HFFc6 (cell line): Measurements from ENCODE around the gene SMYD2. TPM values are rescaled to one million over a fixed set of nuclear protein-coding genes. Genes with fewer than 3 reads are reported as not detected.

Experiments
- DNase-seq: peaks from one replicate; pipeline ENCODE4 v3.0.0-alpha.2; 2018
- H3K27ac Mint-ChIP-seq: 2 replicates; pipeline ENCODE4 v1.8.0; 2020; ENCODE audit warnings: mild to moderate bottlenecking, mixed read lengths
- H3K27me3 Mint-ChIP-seq: 2 replicates; pipeline ENCODE4 v1.8.0; 2021; ENCODE audit warnings: mild to moderate bottlenecking, moderate library complexity, mixed read lengths; ENCODE audit not compliant: insufficient read depth
- H3K36me3 Mint-ChIP-seq: 2 replicates; pipeline ENCODE4 v1.8.0; 2021; ENCODE audit warnings: low read depth, mixed read lengths
- H3K4me1 Mint-ChIP-seq: 2 replicates; pipeline ENCODE4 v1.8.0; 2020; ENCODE audit warnings: low read depth, mixed read lengths
- H3K4me3 Mint-ChIP-seq: 2 replicates; pipeline ENCODE4 v1.8.0; 2020; ENCODE audit warnings: mild to moderate bottlenecking, moderate library complexity, mixed read lengths
- H3K9me3 Mint-ChIP-seq: 2 replicates; pipeline ENCODE4 v1.8.0; 2020; ENCODE audit warnings: mild to moderate bottlenecking, mixed read lengths
- CTCF ChIP-seq: fragments of 200-600 bp; sonication (generic); IDR thresholded peaks from 2 replicates; pipeline ENCODE4 v1.5.0; 2021; ENCODE audit warnings: antibody characterized with exemption, mild to moderate bottlenecking
- long read RNA-seq: library from polyadenylated mRNA; unstranded; transcript quantifications from one replicate; pipeline ENCODE4 v2.0.0, GENCODE V29; 2019
- total RNA-seq, 6 experiments: library from RNA; stranded (reverse); fragmentation: NEBNext Ultra II Directional; extraction: Animal tissue kit (Norgen Biotek cat#: 25700); gene quantifications; 2 replicates in 1 of 6; 3 replicates in 5 of 6; pipeline ENCODE4 v1.2.3, GENCODE V29; 2021

The SMYD2 gene
- total RNA-seq, result 10 to 100 TPM; 27.3 to 32.3 (median 29.5) TPM
- long read RNA-seq, transcript SMYD2-201 (12 exons, 1,671 nt), result major isoform, 48 of 62 reads
- long read RNA-seq, partial matches to known transcripts, result 11 of 62 reads
- long read RNA-seq, other reads (novel, unspliced or antisense), result 2 of 62 reads

DNA sequence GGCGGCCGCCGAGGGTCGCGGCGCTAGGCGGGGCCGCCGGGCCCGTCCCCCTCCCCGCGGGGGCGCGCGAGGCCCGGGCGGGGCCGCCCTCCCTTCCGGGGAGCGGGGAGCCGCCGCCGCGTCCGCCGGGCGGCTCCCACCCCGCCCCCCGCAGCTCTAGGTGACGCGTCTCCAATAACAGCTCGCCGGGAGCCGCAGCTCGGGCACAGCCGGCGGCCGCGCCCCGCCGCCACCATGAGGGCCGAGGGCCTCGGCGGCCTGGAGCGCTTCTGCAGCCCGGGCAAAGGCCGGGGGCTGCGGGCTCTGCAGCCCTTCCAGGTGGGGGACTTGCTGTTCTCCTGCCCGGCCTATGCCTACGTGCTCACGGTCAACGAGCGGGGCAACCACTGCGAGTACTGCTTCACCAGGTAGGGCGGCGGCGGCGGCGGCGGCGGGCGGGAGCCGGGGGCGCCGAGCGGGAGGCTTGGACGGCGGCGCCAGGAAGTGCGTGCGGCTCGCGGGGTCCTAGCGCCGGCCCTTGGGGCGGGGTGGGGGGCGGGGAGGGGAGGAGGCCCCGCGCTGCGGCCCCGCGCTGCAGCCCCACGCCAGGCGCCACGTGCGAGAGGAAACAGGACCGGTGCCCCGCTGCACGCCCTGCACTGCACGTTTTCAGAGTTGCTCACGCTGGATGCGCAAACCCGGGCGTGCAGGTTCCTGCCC lies at the start of gene SMYD2:
Gene SMYD2, plus strand, starts transcription at position 139 of the 699 bp plus-strand sequence. Its CDS starts 96 bp downstream, at position 235.
- peak; percentile 34 for DNase-seq
- no peak for TF ChIP-seq CTCF
- no peaks in the 10 kb centered on the region for H3K9me3 Mint-ChIP-seq
- peak within 1 kb of the TSS; percentile 93 for H3K4me3 Mint-ChIP-seq
- H3K27me3 Mint-ChIP-seq, result no peaks in the 10 kb centered on the region; the same call in 1 of the 2 replicates
- H3K4me1 Mint-ChIP-seq, result peaks cover 34% of the 10 kb centered on the region
- H3K27ac Mint-ChIP-seq, result peak within 1 kb of the TSS; percentile 88
- peaks cover 5% of the 10 kb centered on the region; the same call in 1 of the 2 replicates for H3K36me3 Mint-ChIP-seq

DNA sequence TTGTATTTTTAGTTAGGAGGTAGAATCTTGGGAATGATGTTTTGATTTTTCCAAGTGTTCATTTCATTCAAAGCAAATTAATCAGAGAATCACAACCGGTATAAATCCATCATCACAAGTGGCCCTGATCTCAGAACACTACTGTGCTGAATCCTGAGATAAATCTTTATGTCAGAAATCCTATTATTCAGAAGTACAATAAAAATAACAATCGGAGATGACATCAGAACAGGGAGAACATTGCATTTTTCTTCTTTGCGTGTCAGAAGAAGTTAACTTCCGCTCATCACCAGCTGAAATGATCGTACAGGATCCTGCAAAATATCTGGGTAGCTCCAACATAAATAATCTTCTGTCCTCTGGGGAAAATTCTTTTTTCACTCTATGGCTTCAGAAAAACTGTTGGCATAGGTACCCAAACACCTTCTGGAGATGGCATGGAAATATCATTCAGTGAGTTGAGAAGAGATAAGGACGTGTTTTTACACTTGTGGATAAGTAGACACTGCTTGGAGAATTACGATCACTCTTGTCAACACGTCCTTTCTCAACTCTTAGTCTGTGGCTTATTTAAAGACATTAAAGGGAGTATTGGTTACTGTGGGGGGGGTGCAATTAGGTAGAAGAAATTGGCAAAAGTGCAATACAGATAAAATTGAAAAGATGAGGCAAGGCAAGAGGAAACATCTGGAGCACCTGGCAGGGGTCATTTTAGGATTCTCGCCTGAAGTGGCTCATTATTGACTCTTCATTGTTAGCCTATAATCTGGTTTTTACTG lies 46.9 kb upstream of the SMYD2 start:
- no peak overlapping the region for H3K27ac Mint-ChIP-seq

GRCh38 chr1:214234635-214235025 lies 46.3 kb upstream of the SMYD2 start:
- no peaks in the 10 kb centered on the region for H3K36me3 Mint-ChIP-seq
- H3K27me3 Mint-ChIP-seq, result peaks cover 19% of the 10 kb centered on the region
- DNase-seq, result peak; percentile 32
- no peak for TF ChIP-seq CTCF
- no peak overlapping the region for H3K4me3 Mint-ChIP-seq
- no peak overlapping the region for H3K27ac Mint-ChIP-seq
- H3K4me1 Mint-ChIP-seq, result peaks cover 9% of the 10 kb centered on the region; the same call in 1 of the 2 replicates
- H3K9me3 Mint-ChIP-seq, result no peaks in the 10 kb centered on the region

More for the DNA sequence above, 46.9 kb upstream of the SMYD2 start:
- Mint-ChIP-seq H3K4me3 (no peak overlapping the region), H3K27me3 (peaks cover 22% of the 10 kb centered on the region), H3K36me3 (no peaks in the 10 kb centered on the region), H3K4me1 (peaks cover 9% of the 10 kb centered on the region; the same call in 1 of the 2 replicates), H3K9me3 (no peaks in the 10 kb centered on the region)
- TF ChIP-seq CTCF, result no peak
- no peak for DNase-seq

DNA sequence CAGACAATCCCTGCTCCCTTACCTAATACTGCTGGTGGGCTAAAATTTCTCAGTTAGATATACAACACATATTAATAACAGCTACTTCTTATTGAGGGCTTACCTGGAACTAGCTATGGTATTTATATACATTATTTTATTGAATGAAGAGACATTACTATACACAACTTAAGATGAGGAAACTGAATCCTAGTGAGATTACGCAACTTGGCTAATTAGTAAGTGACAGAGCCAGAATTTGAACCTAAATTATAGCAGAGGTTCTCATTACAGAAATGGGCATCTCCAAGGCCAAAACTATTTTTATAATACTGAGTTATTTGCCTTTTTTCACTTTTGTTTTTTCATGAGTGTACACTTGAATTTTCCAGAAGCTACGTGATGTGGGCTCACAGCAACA lies 44.5 kb upstream of the SMYD2 start:
- H3K27me3 Mint-ChIP-seq, result peaks cover 12% of the 10 kb centered on the region
- no peaks in the 10 kb centered on the region for H3K36me3 Mint-ChIP-seq
- H3K4me1 Mint-ChIP-seq, result peaks cover 9% of the 10 kb centered on the region; the same call in 1 of the 2 replicates
- no peak overlapping the region for H3K27ac Mint-ChIP-seq
- TF ChIP-seq CTCF, result no peak
- no peak for DNase-seq
- H3K4me3 Mint-ChIP-seq, result no peak overlapping the region
- no peaks in the 10 kb centered on the region for H3K9me3 Mint-ChIP-seq

- Mint-ChIP-seq H3K9me3 (no peaks in the 10 kb centered on the region), H3K27me3 (peaks cover 17% of the 10 kb centered on the region), H3K36me3 (no peaks in the 10 kb centered on the region), H3K27ac (no peak overlapping the region), H3K4me3 (no peak overlapping the region), H3K4me1 (peaks cover 10% of the 10 kb centered on the region)
- TF ChIP-seq CTCF, result no peak
- DNase-seq, result no peak
Measured at GRCh38 chr1:214241060-214241459, 39.9 kb upstream of the SMYD2 start.
